Stimulated activated CD4-positive, alpha-beta T cell treated with anti-CD3 and anti-CD28 coated beads, TNF-alpha, amount 100 ng/mL, for 48 hours (primary cell): ENCODE results near the gene CLASP1.
"Not testable (repeated sequence)": the region's sequence is repeated elsewhere in the genome, so short reads cannot be mapped to it uniquely, and the experiment has no call there.

Experiments
- DNase-seq, 3 donors: peaks; one replicate each; pipeline ENCODE4 v3.0.0-alpha.2; 2020; ENCODE audit warnings: low read depth in 3 of 3

CLASP1 gene

GRCh38 chr2:121582272-121582671, 67.0 kb downstream of the CLASP1 start:
- DNase-seq: no peak

GRCh38 chr2:121579309-121579708, 70.0 kb downstream of the CLASP1 start:
- DNase-seq: no peak

- no peak for DNase-seq
Observed at GRCh38 chr2:121577381-121577780, 71.9 kb downstream of the CLASP1 start.

- DNase-seq: no peak
Observed at GRCh38 chr2:121576263-121576662, 73.0 kb downstream of the CLASP1 start.

- DNase-seq: no peak
Observed at GRCh38 chr2:121575800-121576199, 73.5 kb downstream of the CLASP1 start.

- no peak for DNase-seq
Observed at GRCh38 chr2:121570667-121571055, 78.6 kb downstream of the CLASP1 start.

GRCh38 chr2:121570036-121570666, 79.1 kb downstream of the CLASP1 start:
- no peak for DNase-seq

- DNase-seq: no peak
Observed at GRCh38 chr2:121567957-121568409, 81.3 kb downstream of the CLASP1 start.

GRCh38 chr2:121567452-121567851, 81.8 kb downstream of the CLASP1 start:
- no peak for DNase-seq

GRCh38 chr2:121565389-121566250, 83.6 kb downstream of the CLASP1 start:
- no peak for DNase-seq

- DNase-seq: no peak
Observed at GRCh38 chr2:121564905-121565304, 84.4 kb downstream of the CLASP1 start.

GRCh38 chr2:121563754-121564153, 85.5 kb downstream of the CLASP1 start:
- not testable (repeated sequence) for DNase-seq

- no peak for DNase-seq
Observed at GRCh38 chr2:121562269-121563176, 86.7 kb downstream of the CLASP1 start.

GRCh38 chr2:121561617-121562268, 87.5 kb downstream of the CLASP1 start:
- DNase-seq: no peak

- no peak for DNase-seq
Observed at GRCh38 chr2:121558329-121558728, 90.9 kb downstream of the CLASP1 start.

- no peak for DNase-seq
Observed at GRCh38 chr2:121555008-121555407, 94.3 kb downstream of the CLASP1 start.

- DNase-seq: not testable (repeated sequence)
Observed at GRCh38 chr2:121552477-121553180, 96.6 kb downstream of the CLASP1 start.

- no peak for DNase-seq
Observed at GRCh38 chr2:121550669-121551068, 98.6 kb downstream of the CLASP1 start.

GRCh38 chr2:121547646-121548045, 101.6 kb downstream of the CLASP1 start:
- no peak for DNase-seq

- DNase-seq: no peak
Observed at GRCh38 chr2:121545913-121546312, 103.3 kb downstream of the CLASP1 start.

GRCh38 chr2:121545257-121545656, 104.0 kb downstream of the CLASP1 start:
- no peak for DNase-seq
